NCI-H748 (cell line): Measurements from ENCODE around the gene OCSTAMP.

Experiments
- DNase-seq: peaks from one replicate; lab custom pipeline; 2025; ENCODE audit not compliant: unreplicated experiment; lab: John Stamatoyannopoulos, UW

The OCSTAMP gene

GRCh38 chr20:46554828-46555227, 4.4 kb upstream of the OCSTAMP start:
- no peak for DNase-seq

DNA sequence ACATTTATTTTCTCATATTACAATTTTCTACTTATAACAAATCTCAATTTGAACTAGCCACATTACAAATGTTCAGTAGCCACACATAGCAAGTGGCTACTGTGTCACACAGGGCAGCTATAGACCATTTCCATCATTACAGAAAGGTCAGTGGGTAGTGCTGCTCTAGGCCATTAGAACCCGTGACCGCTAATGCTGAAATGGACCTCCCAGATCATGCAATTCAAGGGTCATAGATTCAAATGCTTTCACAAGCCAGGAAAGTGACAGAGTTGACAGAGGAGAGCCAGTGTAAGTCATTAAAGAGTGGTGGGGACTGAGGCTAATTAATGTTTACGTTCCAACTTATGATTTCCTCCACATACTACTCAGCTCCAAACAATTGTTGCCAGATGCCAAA, 3.5 kb upstream of the OCSTAMP start:
- DNase-seq: no peak

GRCh38 chr20:46552460-46553420, 2.3 kb upstream of the OCSTAMP start:
- no peak for DNase-seq

DNA sequence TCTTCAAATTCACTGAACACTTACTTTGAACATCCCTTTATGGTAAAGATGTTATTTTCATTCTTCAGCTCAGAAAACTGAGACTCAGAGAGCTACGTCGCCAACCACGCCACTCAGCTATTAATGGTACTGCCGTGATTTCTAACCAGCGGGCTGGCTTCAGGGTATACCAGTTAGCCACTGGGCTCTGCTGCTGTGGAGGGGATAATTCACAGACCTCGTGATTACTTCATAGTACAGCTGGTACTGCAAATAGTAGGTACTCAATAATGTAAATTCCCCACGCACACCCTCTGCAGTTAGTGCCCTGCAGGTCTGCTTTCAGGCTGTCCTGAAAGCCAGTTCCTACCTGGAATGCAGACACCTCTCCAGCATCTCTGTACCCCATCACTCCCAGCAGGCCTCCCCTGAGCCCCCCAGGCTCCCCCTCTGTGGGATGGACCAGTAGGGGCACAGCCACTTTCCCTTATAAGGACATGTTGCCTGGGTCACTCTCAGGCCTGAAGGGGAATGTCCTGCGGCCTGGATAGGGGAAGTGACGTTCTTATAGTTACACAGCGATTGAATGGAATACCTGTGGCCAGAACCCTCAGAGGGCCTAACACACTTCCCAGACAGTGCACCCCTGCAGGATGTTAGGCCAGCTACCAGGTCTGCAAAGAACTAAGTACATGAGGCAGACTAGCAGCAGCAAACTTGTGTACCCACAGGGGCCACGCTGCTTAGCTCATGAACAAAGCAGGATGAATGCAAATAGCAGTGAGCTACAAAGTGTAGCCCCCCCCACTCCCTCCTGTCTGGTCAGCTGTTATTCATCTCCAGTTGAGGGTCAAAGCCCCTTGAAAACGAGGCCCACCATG, 1.3 kb upstream of the OCSTAMP start:
- no peak for DNase-seq

- no peak for DNase-seq
These were observed 1.1 kb downstream of the OCSTAMP start for GRCh38 chr20:46549188-46549972.

DNA sequence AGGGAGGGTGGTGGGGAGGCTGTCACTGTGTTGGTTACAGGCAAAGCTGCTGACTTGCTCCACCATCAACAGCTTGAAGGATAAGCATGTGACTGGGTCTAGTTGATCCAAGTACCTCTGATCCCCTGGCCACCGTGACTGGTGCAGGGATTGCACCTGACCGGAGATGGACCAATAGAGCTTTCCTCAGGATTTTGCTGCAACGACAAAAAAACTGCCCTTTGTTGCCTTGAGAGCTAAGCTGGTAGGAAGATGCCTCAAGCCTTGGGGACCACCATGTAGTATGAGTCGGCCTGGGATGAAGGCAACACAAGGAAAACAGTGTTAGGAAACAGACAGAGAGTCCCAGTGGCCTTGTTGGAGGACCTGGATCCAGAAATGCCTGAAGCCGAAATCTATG, 1.8 kb downstream of the OCSTAMP start:
- DNase-seq: no peak

- DNase-seq: no peak
These were observed 2.5 kb downstream of the OCSTAMP start for GRCh38 chr20:46547995-46548394.

DNA sequence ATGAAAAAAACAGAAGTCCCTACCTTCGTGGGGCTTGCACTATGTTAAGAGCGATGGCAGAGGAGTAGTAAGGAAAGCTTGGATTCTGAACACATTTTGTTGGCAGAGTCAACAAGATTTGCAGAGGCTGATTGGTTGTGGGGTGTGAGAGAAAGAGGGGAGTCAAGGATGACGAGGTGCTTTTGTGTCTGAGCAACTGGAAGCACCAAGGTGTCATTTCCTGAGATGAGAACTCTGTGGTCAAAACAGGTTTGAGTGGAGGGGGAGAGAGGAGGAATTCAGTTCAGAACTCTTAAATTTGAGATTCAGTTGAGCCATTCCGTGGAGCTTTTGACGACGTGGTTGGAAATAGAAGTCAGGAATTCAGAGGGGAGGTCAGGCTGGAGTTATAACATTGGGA, 3.5 kb downstream of the OCSTAMP start:
- DNase-seq: no peak

DNA sequence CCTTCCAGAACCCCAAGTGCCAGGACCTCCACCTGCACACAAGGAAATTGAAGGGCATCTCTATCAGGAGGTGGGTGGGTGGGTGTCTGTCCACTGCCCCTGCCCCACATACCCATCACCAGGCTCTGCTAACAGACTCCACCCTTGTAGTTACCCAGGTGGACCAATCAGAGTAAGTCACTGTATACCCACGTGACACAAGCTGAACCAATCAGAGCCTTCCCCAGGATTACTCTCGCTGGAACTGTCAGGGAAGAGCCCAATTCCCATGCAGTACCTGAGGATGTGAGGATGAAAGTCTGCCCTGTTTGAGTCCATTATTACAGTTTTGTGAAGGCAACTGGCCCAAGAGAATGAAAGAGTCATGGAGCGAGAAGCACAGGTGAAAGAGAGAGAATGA, 4.2 kb downstream of the OCSTAMP start:
- no peak for DNase-seq

- no peak for DNase-seq
These were observed 4.7 kb downstream of the OCSTAMP start for GRCh38 chr20:46545827-46546138.

DNA sequence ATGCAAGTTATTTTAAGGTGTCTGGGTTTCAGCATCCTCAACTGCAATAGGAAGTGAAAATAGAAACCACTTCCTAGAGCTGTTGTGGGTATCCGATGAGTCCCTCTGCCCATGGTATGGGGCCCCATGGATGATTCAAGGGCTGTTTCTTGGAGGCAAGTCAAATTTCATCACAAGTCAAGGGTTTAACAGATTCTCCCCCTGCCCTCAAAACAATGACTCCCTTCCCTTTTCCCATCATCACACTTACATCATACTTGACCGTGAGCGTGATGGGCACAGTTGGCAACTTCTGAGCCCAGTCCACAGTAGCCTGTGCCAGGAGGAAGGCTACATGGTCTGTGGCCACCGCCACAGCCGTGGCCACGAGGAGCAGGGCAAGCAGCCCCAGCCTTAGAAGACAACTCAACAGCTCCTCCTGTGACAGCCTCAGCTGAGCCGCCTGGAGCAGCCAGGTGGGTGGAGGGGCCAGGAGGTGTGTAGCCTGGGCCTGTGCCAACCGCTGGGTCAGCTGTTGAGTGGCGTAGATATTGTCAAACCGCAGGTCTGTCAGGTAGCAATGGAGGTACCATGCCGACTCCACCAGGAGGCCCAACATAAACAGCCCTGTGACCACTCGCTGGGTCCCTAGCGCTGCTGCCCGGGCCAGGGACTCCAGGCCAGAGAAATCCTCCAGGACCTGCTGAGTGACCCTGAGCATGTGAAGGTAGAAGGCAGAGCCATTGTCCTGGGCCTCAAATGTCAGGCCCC, 5.2 kb downstream of the OCSTAMP start:
- DNase-seq: no peak

- no peak for DNase-seq
These were observed 5.9 kb downstream of the OCSTAMP start for GRCh38 chr20:46544576-46544975.

GRCh38 chr20:46543959-46544358, 6.5 kb downstream of the OCSTAMP start:
- DNase-seq: no peak

DNA sequence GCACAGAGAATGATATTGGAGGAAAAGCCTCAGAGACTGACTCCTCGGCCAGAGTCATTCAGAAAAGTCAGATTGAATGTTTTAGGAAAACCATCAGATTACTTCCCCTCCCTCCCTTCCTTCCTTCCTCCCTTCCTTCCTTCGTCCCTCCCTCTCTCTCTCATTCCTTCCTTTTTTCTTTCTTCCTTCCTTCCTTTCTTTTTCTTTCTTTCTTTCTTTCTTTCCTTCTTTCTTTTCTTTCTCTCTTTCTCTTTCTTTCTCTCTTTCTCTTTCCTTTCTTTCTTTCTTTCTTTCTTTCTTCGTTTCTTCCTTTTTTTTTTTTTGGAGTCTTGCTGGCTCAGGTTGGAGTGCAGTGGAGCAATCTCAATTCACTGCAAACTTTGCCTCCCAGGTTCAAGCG, 7.4 kb downstream of the OCSTAMP start:
- no peak for DNase-seq

GRCh38 chr20:46541229-46541935, 9.1 kb downstream of the OCSTAMP start:
- DNase-seq: no peak

GRCh38 chr20:46539113-46539512, 11.3 kb downstream of the OCSTAMP start:
- DNase-seq: no peak

DNA sequence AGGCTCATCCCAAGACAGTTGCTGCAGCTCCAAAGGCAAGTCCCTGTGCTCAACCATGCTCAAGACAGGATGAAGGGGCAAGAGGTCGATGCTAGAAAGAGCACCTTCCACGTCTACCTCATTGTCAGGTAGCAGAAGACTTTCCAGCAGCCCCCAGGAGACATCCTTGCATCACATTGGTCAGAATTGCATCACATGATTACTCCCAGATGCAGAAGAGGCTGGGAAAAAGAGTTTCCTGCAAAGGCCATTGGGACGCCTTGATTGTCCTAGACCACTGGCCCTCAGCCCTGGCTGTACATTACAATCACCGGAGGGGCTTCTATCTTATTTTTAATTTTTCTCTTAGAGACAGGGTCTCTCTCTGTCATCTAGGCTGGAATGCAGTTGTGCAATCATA, 19.8 kb downstream of the OCSTAMP start:
- DNase-seq: no peak

DNA sequence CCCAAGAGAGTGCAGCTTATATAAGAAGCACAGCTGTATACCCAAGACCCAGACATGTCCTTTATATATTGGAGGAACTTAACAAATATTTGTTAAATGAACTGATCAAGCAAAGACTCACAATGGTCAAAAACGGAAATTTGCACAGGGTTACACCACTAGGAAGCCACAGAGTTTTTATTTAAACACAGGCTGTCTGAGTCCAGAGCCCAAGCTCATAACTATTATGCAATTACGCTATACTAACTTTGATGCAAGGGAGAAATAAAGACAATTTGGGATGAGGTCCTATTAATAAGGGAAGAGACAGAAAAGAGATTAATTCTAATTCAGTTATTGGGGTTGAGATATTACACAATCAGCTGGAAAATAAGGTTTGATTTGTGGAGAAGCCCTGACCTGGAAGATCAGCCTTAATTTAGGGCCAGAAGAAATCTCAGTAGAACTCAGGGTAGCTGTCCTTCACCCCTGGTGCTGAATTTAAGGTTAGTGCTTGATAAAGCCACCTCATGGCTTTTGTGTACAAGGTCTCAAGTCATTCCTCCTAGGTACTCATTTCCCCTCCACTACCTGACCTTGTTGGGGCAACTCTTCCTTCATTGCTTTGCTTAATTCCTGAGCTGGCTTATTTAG, 26.6 kb downstream of the OCSTAMP start:
- DNase-seq: no peak

GRCh38 chr20:46523108-46523507, 27.3 kb downstream of the OCSTAMP start:
- no peak for DNase-seq
